Neural progenitor cell (in vitro differentiated cells): Measurements from ENCODE around the gene RAPGEF6. TPM values are rescaled to one million over a fixed set of nuclear protein-coding genes. Genes with fewer than 3 reads are reported as not detected.
"Not testable (repeated sequence)": the region's sequence is repeated elsewhere in the genome, so short reads cannot be mapped to it uniquely, and the experiment has no call there.

ENCODE experiments used
- DNase-seq: peaks from one replicate; pipeline ENCODE4 v3.0.0-alpha.2; 2016; ENCODE audit warnings: low spot score
- H2AFZ ChIP-seq: fragments of 200-600 bp; sonication (generic); replicated peaks from 2 replicates; pipeline ENCODE4 v1.6.1; 2016; ENCODE audit warnings: antibody characterized with exemption
- H3F3A ChIP-seq: fragments of 200-600 bp; sonication (generic); 2 replicates; pipeline ENCODE4 v1.6.1; 2016; ENCODE audit warnings: antibody characterized with exemption, low read depth
- H3K27ac ChIP-seq: fragments of 200-600 bp; sonication (generic); 2 replicates; pipeline ENCODE4 v1.5.1; 2016; ENCODE audit warnings: mild to moderate bottlenecking
- H3K27me3 ChIP-seq: fragments of 200-600 bp; sonication (generic); 2 replicates; pipeline ENCODE4 v1.6.1; 2016; ENCODE audit warnings: mild to moderate bottlenecking, moderate library complexity
- H3K36me3 ChIP-seq: fragments of 200-600 bp; sonication (generic); 2 replicates; pipeline ENCODE4 v1.5.1; 2016
- H3K4me1 ChIP-seq: fragments of 200-600 bp; sonication (generic); 2 replicates; pipeline ENCODE4 v1.6.1; 2016; ENCODE audit warnings: mixed run types
- H3K4me2 ChIP-seq: fragments of 200-600 bp; sonication (generic); 2 replicates; pipeline ENCODE4 v1.6.1; 2016
- H3K4me3 ChIP-seq: fragments of 200-600 bp; sonication (generic); 2 replicates; pipeline ENCODE4 v1.5.1; 2016
- H3K79me2 ChIP-seq: fragments of 200-600 bp; sonication (generic); 2 replicates; pipeline ENCODE4 v1.6.1; 2016; ENCODE audit warnings: low read depth
- H3K9ac ChIP-seq: fragments of 200-600 bp; sonication (generic); 2 replicates; pipeline ENCODE4 v1.6.1; 2016
- H3K9me3 ChIP-seq: fragments of 200-600 bp; sonication (generic); 2 replicates; pipeline ENCODE4 v1.5.1; 2016; ENCODE audit warnings: low read depth
- H4K20me1 ChIP-seq: fragments of 200-600 bp; sonication (generic); 2 replicates; pipeline ENCODE4 v1.6.1; 2016; ENCODE audit warnings: low read depth
- H3K27ac Mint-ChIP-seq: 3 replicates; pipeline ENCODE4 v1.8.0; 2021; ENCODE audit warnings: mixed read lengths
- H3K27me3 Mint-ChIP-seq: 2 replicates; pipeline ENCODE4 v1.8.0; 2022; ENCODE audit warnings: low read depth, mild to moderate bottlenecking, inconsistent platforms, moderate library complexity, mixed read lengths; ENCODE audit not compliant: insufficient read depth
- H3K36me3 Mint-ChIP-seq: 3 replicates; pipeline ENCODE4 v1.8.0; 2021; ENCODE audit warnings: mixed read lengths
- H3K4me1 Mint-ChIP-seq: 3 replicates; pipeline ENCODE4 v1.8.0; 2021; ENCODE audit warnings: mixed read lengths
- H3K4me3 Mint-ChIP-seq: 3 replicates; pipeline ENCODE4 v1.8.0; 2021; ENCODE audit warnings: mild to moderate bottlenecking, moderate library complexity, mixed read lengths
- H3K9me3 Mint-ChIP-seq: 3 replicates; pipeline ENCODE4 v1.8.0; 2020; ENCODE audit warnings: mixed read lengths
- CTCF ChIP-seq: fragments of 200-600 bp; sonication (generic); IDR thresholded peaks from 2 replicates; pipeline ENCODE4 v1.5.1; 2017; ENCODE audit warnings: antibody characterized with exemption, mild to moderate bottlenecking
- EZH2 ChIP-seq: fragments of 200-600 bp; sonication (generic); IDR thresholded peaks from 2 replicates; pipeline ENCODE4 v1.6.1; 2017; ENCODE audit warnings: antibody characterized with exemption, mild to moderate bottlenecking, moderate library complexity
- EZH2phosphoT487 ChIP-seq: fragments of 200-600 bp; sonication (generic); IDR thresholded peaks from 2 replicates; pipeline ENCODE4 v1.6.1; 2017; ENCODE audit warnings: antibody characterized with exemption
- total RNA-seq: library from RNA; depleted of rRNA; stranded (reverse); fragments of >200 nt; gene quantifications from 2 replicates; pipeline ENCODE4 v1.2.3, GENCODE V29; 2015; ENCODE audit warnings: low replicate concordance

RAPGEF6 gene
- total RNA-seq, 1 donor from 2014 or later: 18.1 TPM

- no peaks in the 10 kb centered on the region for H3K36me3 ChIP-seq
- Mint-ChIP-seq H3K4me1 (no peaks in the 10 kb centered on the region), H3K27me3 (no peaks in the 10 kb centered on the region), H3K9me3 (no peaks in the 10 kb centered on the region), H3K27ac (no peak overlapping the region), H3K4me3 (no peak overlapping the region), H3K36me3 (peaks cover 20% of the 10 kb centered on the region)
- no peaks in the 10 kb centered on the region for H3F3A ChIP-seq
- H3K79me2 ChIP-seq: no peaks in the 10 kb centered on the region
- no peaks in the 10 kb centered on the region for H3K27me3 ChIP-seq
- H3K4me1 ChIP-seq: peaks cover 6% of the 10 kb centered on the region
- no peak overlapping the region for H3K4me2 ChIP-seq
- H4K20me1 ChIP-seq: no peaks in the 10 kb centered on the region
- H3K9ac ChIP-seq: no peak overlapping the region
- H2AFZ ChIP-seq: no peak overlapping the region
- DNase-seq: no peak
- TF ChIP-seq EZH2: no peak
- TF ChIP-seq EZH2phosphoT487: no peak
- TF ChIP-seq CTCF: no peak
- no peak overlapping the region for H3K4me3 ChIP-seq
- no peaks in the 10 kb centered on the region for H3K9me3 ChIP-seq
- no peak overlapping the region for H3K27ac ChIP-seq
Observed at GRCh38 chr5:131495536-131496399, 139.3 kb downstream of the RAPGEF6 start.

DNA sequence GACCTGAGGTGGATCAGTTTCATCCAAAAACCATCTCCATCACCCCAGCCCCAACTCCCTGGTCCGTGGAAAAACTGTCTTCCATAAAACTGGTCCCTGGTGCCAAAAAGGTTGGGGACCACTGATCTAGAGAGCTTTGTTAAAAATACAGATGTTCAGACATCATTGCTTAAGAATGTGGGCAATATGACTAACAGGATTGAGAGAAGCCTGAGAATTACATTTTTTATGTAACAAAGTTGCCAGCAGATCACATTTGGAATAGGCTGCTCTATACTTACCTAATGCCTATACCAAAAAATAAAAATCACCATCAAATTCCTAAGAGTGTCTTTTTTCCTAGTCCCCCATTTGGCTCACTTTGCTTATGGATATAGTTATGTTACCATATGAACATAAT is 143.3 kb downstream of the RAPGEF6 start:
- no peak for TF ChIP-seq CTCF
- no peak for TF ChIP-seq EZH2
- no peak for TF ChIP-seq EZH2phosphoT487
- H3K4me1 ChIP-seq: no peaks in the 10 kb centered on the region
- no peak overlapping the region for H3K4me2 ChIP-seq

DNA sequence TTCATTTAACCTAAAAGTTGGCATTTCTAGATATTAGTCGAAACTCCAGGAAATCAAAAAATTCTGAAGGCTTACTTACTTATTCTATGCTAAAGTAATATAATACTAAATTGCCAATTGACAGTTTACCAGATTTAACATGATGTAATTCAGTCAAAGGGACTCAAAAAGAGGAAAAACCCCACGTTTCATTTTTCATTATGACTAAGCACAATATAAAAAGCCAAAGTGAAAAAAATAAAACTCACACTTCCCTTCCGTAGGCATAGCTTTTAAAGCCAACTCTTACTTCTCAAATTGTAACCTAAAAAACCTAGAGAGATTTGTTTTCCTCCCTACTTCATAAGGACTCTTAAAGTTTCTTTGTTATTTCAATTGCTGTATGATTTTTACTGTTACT is 146.6 kb downstream of the RAPGEF6 start:
- Histone ChIP-seq H3F3A (no peaks in the 10 kb centered on the region), H3K4me1 (no peaks in the 10 kb centered on the region), H3K27me3 (no peaks in the 10 kb centered on the region), H3K4me3 (no peak overlapping the region), H3K9me3 (no peaks in the 10 kb centered on the region), H3K27ac (no peak overlapping the region), H4K20me1 (no peaks in the 10 kb centered on the region), H2AFZ (no peak overlapping the region), H3K36me3 (peaks cover 8% of the 10 kb centered on the region), H3K79me2 (no peaks in the 10 kb centered on the region), H3K9ac (no peak overlapping the region), H3K4me2 (no peak overlapping the region)
- Mint-ChIP-seq H3K4me1 (no peaks in the 10 kb centered on the region), H3K27ac (no peak overlapping the region), H3K36me3 (peaks cover 28% of the 10 kb centered on the region), H3K9me3 (no peaks in the 10 kb centered on the region), H3K27me3 (no peaks in the 10 kb centered on the region), H3K4me3 (no peak overlapping the region)
- TF ChIP-seq EZH2 (no peak), CTCF (no peak), EZH2phosphoT487 (no peak)
- no peak for DNase-seq

More for the DNA sequence above, 143.3 kb downstream of the RAPGEF6 start:
- H3F3A ChIP-seq: no peaks in the 10 kb centered on the region
- no peaks in the 10 kb centered on the region for H3K27me3 Mint-ChIP-seq
- H3K4me3 ChIP-seq: no peak overlapping the region
- H3K27ac ChIP-seq: no peak overlapping the region
- peaks cover 8% of the 10 kb centered on the region for H3K36me3 ChIP-seq
- H3K9ac ChIP-seq: no peak overlapping the region
- H3K4me3 Mint-ChIP-seq: no peak overlapping the region
- no peaks in the 10 kb centered on the region for H3K9me3 Mint-ChIP-seq
- no peak overlapping the region for H2AFZ ChIP-seq
- H3K4me1 Mint-ChIP-seq: no peaks in the 10 kb centered on the region
- no peaks in the 10 kb centered on the region for H3K9me3 ChIP-seq
- H3K27ac Mint-ChIP-seq: no peak overlapping the region
- H3K36me3 Mint-ChIP-seq: peaks cover 36% of the 10 kb centered on the region
- no peaks in the 10 kb centered on the region for H4K20me1 ChIP-seq
- no peaks in the 10 kb centered on the region for H3K79me2 ChIP-seq
- no peak for DNase-seq
- H3K27me3 ChIP-seq: no peaks in the 10 kb centered on the region

DNA sequence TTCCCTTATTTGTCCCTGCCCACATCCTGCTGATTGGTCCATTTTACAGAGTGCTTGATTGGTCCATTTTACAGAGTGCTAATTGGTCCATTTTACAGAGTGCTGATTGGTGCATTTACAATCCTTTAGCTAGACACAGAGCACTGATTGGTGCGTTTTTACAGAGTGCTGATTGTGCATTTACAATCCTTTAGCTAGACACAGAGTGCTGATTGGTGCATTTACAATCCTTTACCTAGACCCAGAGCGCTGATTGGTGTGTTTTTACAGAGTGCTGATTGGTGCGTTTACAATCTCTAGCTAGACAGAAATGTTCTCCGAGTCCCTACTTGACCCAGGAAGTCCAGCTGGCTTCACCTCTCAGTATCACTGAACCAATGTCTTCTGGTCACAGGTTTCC is 147.7 kb downstream of the RAPGEF6 start:
- not testable (repeated sequence) for H3K27ac ChIP-seq
- peaks cover 30% of the 10 kb centered on the region for H3K36me3 Mint-ChIP-seq

More for the DNA sequence above, 147.7 kb downstream of the RAPGEF6 start:
- not testable (repeated sequence) for H4K20me1 ChIP-seq, H3K79me2 ChIP-seq, H3K36me3 ChIP-seq, H3K4me3 ChIP-seq, H3K27me3 ChIP-seq, H2AFZ ChIP-seq, H3K27me3 Mint-ChIP-seq, H3K4me2 ChIP-seq, H3K9me3 ChIP-seq, H3K9ac ChIP-seq, DNase-seq, H3K9me3 Mint-ChIP-seq, H3K4me1 ChIP-seq, H3K27ac Mint-ChIP-seq, H3K4me3 Mint-ChIP-seq, H3F3A ChIP-seq, H3K4me1 Mint-ChIP-seq
